Mesothelial cell of epicardium (in vitro differentiated cells): ENCODE results near the gene ANAPC4. TPM values are rescaled to one million over a fixed set of nuclear protein-coding genes. Genes with fewer than 3 reads are reported as not detected.
"Not testable (repeated sequence)": the region's sequence is repeated elsewhere in the genome, so short reads cannot be mapped to it uniquely, and the experiment has no call there.

Experiments used
- DNase-seq, 2 experiments: peaks; one replicate each; pipeline ENCODE4 v3.0.0; 2021; ENCODE audit warnings: low spot score in 2 of 2; ENCODE audit not compliant: unreplicated experiment in 2 of 2
- H3K27ac Mint-ChIP-seq: 2 replicates; pipeline ENCODE4 v1.8.0; 2021; ENCODE audit warnings: mixed read lengths
- H3K27me3 Mint-ChIP-seq: 2 replicates; pipeline ENCODE4 v1.8.0; 2021; ENCODE audit warnings: low read depth, mixed read lengths
- H3K36me3 Mint-ChIP-seq: 2 replicates; pipeline ENCODE4 v1.8.0; 2021; ENCODE audit warnings: mixed read lengths
- H3K4me1 Mint-ChIP-seq: 2 replicates; pipeline ENCODE4 v1.8.0; 2021; ENCODE audit warnings: mixed read lengths
- H3K4me3 Mint-ChIP-seq: 2 replicates; pipeline ENCODE4 v1.8.0; 2021; ENCODE audit warnings: mild to moderate bottlenecking, moderate library complexity, mixed read lengths
- H3K9me3 Mint-ChIP-seq: 2 replicates; pipeline ENCODE4 v1.8.0; 2021; ENCODE audit warnings: mixed read lengths
- CTCF ChIP-seq: fragments of 200-600 bp; sonication (generic); IDR thresholded peaks from one replicate; pipeline ENCODE4 v1.5.0; 2021; ENCODE audit warnings: antibody characterized with exemption; ENCODE audit not compliant: unreplicated experiment
- total RNA-seq: library from RNA; stranded (reverse); gene quantifications from 3 replicates; pipeline ENCODE4 v1.2.1, GENCODE V29; 2021

Gene ANAPC4
- total RNA-seq, 1 donor from 2014 or later: 35.6 TPM

DNA sequence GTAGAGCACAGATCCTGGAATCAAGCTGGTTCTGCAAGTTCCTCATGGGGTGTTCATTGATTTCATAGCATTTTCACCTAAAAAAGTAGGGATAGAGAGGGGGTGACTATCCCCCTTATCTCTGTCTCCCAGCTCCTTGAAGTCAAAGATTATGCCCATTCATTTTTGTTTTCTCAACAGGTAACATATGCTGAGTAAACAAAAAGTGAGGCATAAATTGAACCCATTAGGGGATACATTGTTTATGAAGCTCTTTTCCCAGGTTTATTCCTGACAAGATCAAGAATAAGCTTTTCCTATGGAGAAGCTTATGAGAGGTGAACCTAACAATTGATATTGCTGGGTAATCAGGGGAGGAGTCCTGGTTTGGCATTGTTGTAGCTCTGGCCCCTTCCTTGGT, 9.2 kb upstream of the ANAPC4 start:
- Mint-ChIP-seq H3K27me3 (no peaks in the 10 kb centered on the region), H3K27ac (no peak overlapping the region), H3K36me3 (peaks cover 2% of the 10 kb centered on the region), H3K9me3 (no peaks in the 10 kb centered on the region), H3K4me1 (no peaks in the 10 kb centered on the region), H3K4me3 (no peak overlapping the region)
- DNase-seq: no peak
- TF ChIP-seq CTCF: no peak

DNA sequence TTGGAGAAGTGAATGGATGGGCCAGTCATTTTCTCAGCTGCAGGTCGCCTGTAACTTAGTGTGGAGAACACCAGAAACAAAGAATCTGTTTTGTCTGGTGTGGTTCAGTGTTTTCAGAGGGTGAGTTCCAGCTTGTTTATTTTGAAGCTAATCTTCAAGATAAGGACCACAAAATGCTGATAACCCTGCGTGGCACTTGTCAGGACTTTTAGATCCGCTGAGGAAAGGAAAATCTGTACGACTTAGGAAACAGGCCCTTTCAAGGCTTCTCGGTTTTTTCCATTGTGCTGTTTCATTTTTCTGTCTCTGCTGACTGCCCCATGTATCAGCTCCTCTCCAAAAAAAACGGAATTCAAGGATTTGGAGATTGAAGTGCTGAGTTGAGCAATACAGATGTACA, 8.7 kb upstream of the ANAPC4 start:
- no peak for DNase-seq
- H3K4me3 Mint-ChIP-seq: no peak overlapping the region
- no peak overlapping the region for H3K27ac Mint-ChIP-seq
- H3K27me3 Mint-ChIP-seq: no peaks in the 10 kb centered on the region
- no peaks in the 10 kb centered on the region for H3K9me3 Mint-ChIP-seq
- H3K4me1 Mint-ChIP-seq: no peaks in the 10 kb centered on the region
- peaks cover 2% of the 10 kb centered on the region for H3K36me3 Mint-ChIP-seq
- no peak for TF ChIP-seq CTCF

GRCh38 chr4:25370242-25370641, 6.8 kb upstream of the ANAPC4 start:
- no peaks in the 10 kb centered on the region for H3K36me3 Mint-ChIP-seq
- H3K9me3 Mint-ChIP-seq: no peaks in the 10 kb centered on the region
- peaks cover 7% of the 10 kb centered on the region for H3K4me1 Mint-ChIP-seq

GRCh38 chr4:25372549-25372948, 4.5 kb upstream of the ANAPC4 start:
- H3K9me3 Mint-ChIP-seq, H3K36me3 Mint-ChIP-seq, H3K27me3 Mint-ChIP-seq, DNase-seq, H3K27ac Mint-ChIP-seq, H3K4me3 Mint-ChIP-seq, H3K4me1 Mint-ChIP-seq: not testable (repeated sequence)

More at GRCh38 chr4:25370242-25370641, 6.8 kb upstream of the ANAPC4 start:
- H3K27ac Mint-ChIP-seq: no peak overlapping the region
- no peaks in the 10 kb centered on the region for H3K27me3 Mint-ChIP-seq
- TF ChIP-seq CTCF: no peak
- no peak overlapping the region for H3K4me3 Mint-ChIP-seq
- no peak for DNase-seq

GRCh38 chr4:25377572-25378436, 741 bp downstream of the ANAPC4 start:
- peak overlapping the region; percentile 84 for H3K27ac Mint-ChIP-seq
- peaks cover 14% of the 10 kb centered on the region for H3K4me1 Mint-ChIP-seq
- no peak for DNase-seq
- TF ChIP-seq CTCF: no peak
- no peak overlapping the region for H3K4me3 Mint-ChIP-seq
- no peaks in the 10 kb centered on the region for H3K9me3 Mint-ChIP-seq
- peaks cover 4% of the 10 kb centered on the region for H3K36me3 Mint-ChIP-seq
- H3K27me3 Mint-ChIP-seq: no peaks in the 10 kb centered on the region

GRCh38 chr4:25378437-25378743, 1.3 kb downstream of the ANAPC4 start:
- no peak overlapping the region for H3K27ac Mint-ChIP-seq
- no peak for TF ChIP-seq CTCF
- no peaks in the 10 kb centered on the region for H3K9me3 Mint-ChIP-seq
- peaks cover 8% of the 10 kb centered on the region for H3K36me3 Mint-ChIP-seq
- no peaks in the 10 kb centered on the region for H3K27me3 Mint-ChIP-seq
- H3K4me3 Mint-ChIP-seq: no peak overlapping the region
- DNase-seq: no peak
- peaks cover 14% of the 10 kb centered on the region for H3K4me1 Mint-ChIP-seq
